GM23338 (cell line): ENCODE results near the gene TKFC. TPM values are rescaled to one million over a fixed set of nuclear protein-coding genes. Genes with fewer than 3 reads are reported as not detected.

Experiments
- ATAC-seq: fragments of 200-7000 bp; cut with Tn5 transposase; 3 replicates; pipeline ENCODE4 v1.9.1; 2020
- DNase-seq: peaks from one replicate; pipeline ENCODE4 v3.0.0-alpha.2; 2015; ENCODE audit warnings: low spot score
- H2AFZ ChIP-seq: fragments of 200-600 bp; sonication (generic); 2 replicates; pipeline ENCODE4 v1.8.0; 2016; ENCODE audit warnings: antibody characterized with exemption, mild to moderate bottlenecking, moderate library complexity
- H3F3A ChIP-seq: fragments of 200-600 bp; sonication (generic); replicated peaks from 2 replicates; pipeline ENCODE4 v1.8.0; 2017; ENCODE audit warnings: antibody characterized with exemption, mixed run types, low read depth
- H3K27ac ChIP-seq: fragments of 200-600 bp; sonication (generic); 2 replicates; pipeline ENCODE4 v1.6.1; 2016; ENCODE audit warnings: low read depth
- H3K27me3 ChIP-seq: fragments of 200-600 bp; sonication (generic); 2 replicates; pipeline ENCODE4 v1.8.0; 2016; ENCODE audit warnings: mild to moderate bottlenecking, mixed run types, moderate library complexity; ENCODE audit not compliant: insufficient read depth
- H3K36me3 ChIP-seq: fragments of 200-600 bp; sonication (generic); 2 replicates; pipeline ENCODE4 v1.8.0; 2016; ENCODE audit warnings: mild to moderate bottlenecking; ENCODE audit not compliant: insufficient read depth
- H3K4me1 ChIP-seq: fragments of 200-600 bp; sonication (generic); 2 replicates; pipeline ENCODE4 v1.8.0; 2016; ENCODE audit warnings: mild to moderate bottlenecking, moderate library complexity; ENCODE audit not compliant: insufficient read depth
- H3K4me2 ChIP-seq: fragments of 200-600 bp; sonication (generic); 2 replicates; pipeline ENCODE4 v1.7.1; 2017; ENCODE audit warnings: mixed run types
- H3K4me3 ChIP-seq: fragments of 200-600 bp; sonication (generic); 2 replicates; pipeline ENCODE4 v1.6.1; 2016; ENCODE audit warnings: mixed run types
- H3K79me2 ChIP-seq: fragments of 200-600 bp; sonication (generic); replicated peaks from 2 replicates; pipeline ENCODE4 v1.8.0; 2017; ENCODE audit warnings: mild to moderate bottlenecking; ENCODE audit not compliant: insufficient read depth
- H3K9me2 ChIP-seq: fragments of 200-600 bp; sonication (generic); 2 replicates; pipeline ENCODE4 v1.8.0; 2017; ENCODE audit not compliant: insufficient read depth
- H4K20me1 ChIP-seq: fragments of 200-600 bp; sonication (generic); replicated peaks from 2 replicates; pipeline ENCODE4 v1.8.0; 2017; ENCODE audit warnings: mild to moderate bottlenecking; ENCODE audit not compliant: insufficient read depth
- H3K27ac Mint-ChIP-seq: 2 replicates; pipeline ENCODE4 v1.8.0; 2020; ENCODE audit warnings: inconsistent platforms, mild to moderate bottlenecking, moderate library complexity, mixed read lengths
- H3K27me3 Mint-ChIP-seq: 3 replicates; pipeline ENCODE4 v1.8.0; 2022; ENCODE audit warnings: low read depth, mild to moderate bottlenecking, moderate library complexity, mixed read lengths, inconsistent platforms; ENCODE audit not compliant: insufficient read depth, poor library complexity
- H3K36me3 Mint-ChIP-seq: 3 replicates; pipeline ENCODE4 v1.8.0; 2021; ENCODE audit warnings: low read depth, mild to moderate bottlenecking, inconsistent platforms, moderate library complexity, mixed read lengths
- H3K4me1 Mint-ChIP-seq: 3 replicates; pipeline ENCODE4 v1.8.0; 2020; ENCODE audit warnings: mild to moderate bottlenecking, inconsistent platforms, mixed read lengths
- H3K4me3 Mint-ChIP-seq: 3 replicates; pipeline ENCODE4 v1.8.0; 2021; ENCODE audit warnings: moderate library complexity, mild to moderate bottlenecking, inconsistent platforms, mixed read lengths
- H3K9me3 Mint-ChIP-seq: 3 replicates; pipeline ENCODE4 v1.8.0; 2020; ENCODE audit warnings: moderate library complexity, mild to moderate bottlenecking, inconsistent platforms, mixed read lengths
- CREB1 ChIP-seq: fragments of 250-450 bp; sonication (Bioruptor Pico); IDR thresholded peaks from 2 replicates; pipeline ENCODE4 v1.5.0; 2020; ENCODE audit warnings: low read depth, mild to moderate bottlenecking, moderate library complexity
- CTCF ChIP-seq, 2 experiments: fragments of 200-600 bp in 1 of 2; sonication (generic) in 1 of 2; conservative IDR thresholded peaks; 2 replicates each; pipeline versions ENCODE4 v1.5.1 to v1.6.1; 2016 to 2017; ENCODE audit warnings: antibody characterized with exemption in 2 of 2, low read depth in 2 of 2, mild to moderate bottlenecking in 2 of 2, moderate library complexity in 1 of 2
- EZH2 ChIP-seq: fragments of 200-600 bp; sonication (generic); IDR thresholded peaks from one replicate; pipeline ENCODE4 v1.8.0; 2017; ENCODE audit warnings: antibody characterized with exemption, mild to moderate bottlenecking, low read depth; ENCODE audit not compliant: unreplicated experiment
- EZH2phosphoT487 ChIP-seq: fragments of 200-600 bp; sonication (generic); IDR thresholded peaks from one replicate; pipeline ENCODE4 v1.8.1; 2018; ENCODE audit warnings: antibody characterized with exemption; ENCODE audit not compliant: unreplicated experiment
- JUNB ChIP-seq: IDR thresholded peaks from one replicate; pipeline ENCODE4 v1.6.1; 2016; ENCODE audit warnings: antibody characterized with exemption; ENCODE audit not compliant: unreplicated experiment
- NANOG ChIP-seq: IDR thresholded peaks from 2 replicates; pipeline ENCODE4 v1.6.1; 2016; ENCODE audit warnings: antibody characterized with exemption, borderline replicate concordance
- POLR2AphosphoS5 ChIP-seq: IDR thresholded peaks from 2 replicates; pipeline ENCODE4 v1.6.1; 2016; ENCODE audit warnings: antibody characterized with exemption, low read depth
- ZNF114 ChIP-seq: fragments of 250-450 bp; sonication (Bioruptor Pico); IDR thresholded peaks from 2 replicates; pipeline ENCODE4 v1.5.0; 2020; ENCODE audit warnings: mild to moderate bottlenecking, moderate library complexity
- ZNF331 ChIP-seq: fragments of 250-450 bp; sonication (Bioruptor Pico); IDR thresholded peaks from 2 replicates; pipeline ENCODE4 v1.5.0; 2020; ENCODE audit warnings: low read depth, mild to moderate bottlenecking, moderate library complexity
- polyA plus RNA-seq: library from polyadenylated mRNA; unstranded; fragments of >200 nt; fragmentation: Nextera tagmentation; extraction: Ambion mirVana; gene quantifications from 2 replicates; pipeline ENCODE4 v1.2.1, GENCODE V29; 2016
- total RNA-seq: library from RNA; depleted of rRNA; stranded (reverse); fragments of >200 nt; shearing (Covaris generic); gene quantifications from 2 replicates; pipeline ENCODE4 v1.2.3, GENCODE V29; 2014
- TF ChIP-seq, protein P1 (sequence below): IDR thresholded peaks from 2 replicates; pipeline ENCODE4 v1.6.1; 2016; ENCODE audit warnings: antibody characterized with exemption
- TF ChIP-seq, protein P2 (sequence below): IDR thresholded peaks from one replicate; pipeline ENCODE4 v1.6.1; 2018; ENCODE audit warnings: antibody characterized with exemption; ENCODE audit not compliant: unreplicated experiment
- TF ChIP-seq, protein P3 (sequence below): fragments of 250-450 bp; sonication (Bioruptor Pico); IDR thresholded peaks from 2 replicates; pipeline ENCODE4 v1.5.0; 2020; ENCODE audit warnings: mild to moderate bottlenecking, moderate library complexity

The TKFC gene
- total and polyA plus RNA-seq, 2 experiments from 2014 or later, result 21.7 to 46.9 TPM

DNA sequence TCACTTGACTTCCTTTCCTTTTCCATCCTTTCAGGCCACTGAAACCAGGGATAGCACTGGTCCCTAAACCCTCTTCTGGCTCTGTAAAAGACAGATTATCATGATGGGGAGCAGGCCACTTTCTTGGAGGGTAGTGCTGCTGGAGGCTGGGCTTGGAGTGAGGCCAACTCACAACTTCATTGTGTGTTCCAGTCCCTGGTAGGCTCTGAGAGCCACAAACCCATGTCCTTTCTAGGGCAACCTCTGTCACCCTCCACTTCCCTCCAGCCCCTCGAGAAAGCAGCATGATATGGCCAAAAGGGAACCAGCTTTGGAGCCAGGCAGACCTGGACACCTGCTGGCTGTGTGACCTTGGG, 2.3 kb downstream of the TKFC start (continued):
- TF ChIP-seq, protein P1, sequence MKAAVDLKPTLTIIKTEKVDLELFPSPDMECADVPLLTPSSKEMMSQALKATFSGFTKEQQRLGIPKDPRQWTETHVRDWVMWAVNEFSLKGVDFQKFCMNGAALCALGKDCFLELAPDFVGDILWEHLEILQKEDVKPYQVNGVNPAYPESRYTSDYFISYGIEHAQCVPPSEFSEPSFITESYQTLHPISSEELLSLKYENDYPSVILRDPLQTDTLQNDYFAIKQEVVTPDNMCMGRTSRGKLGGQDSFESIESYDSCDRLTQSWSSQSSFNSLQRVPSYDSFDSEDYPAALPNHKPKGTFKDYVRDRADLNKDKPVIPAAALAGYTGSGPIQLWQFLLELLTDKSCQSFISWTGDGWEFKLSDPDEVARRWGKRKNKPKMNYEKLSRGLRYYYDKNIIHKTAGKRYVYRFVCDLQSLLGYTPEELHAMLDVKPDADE, result no peak
- TF ChIP-seq ZNF114 (CRISPR knock-in tag) (no peak), NANOG (no peak)
- TF ChIP-seq, protein P2, sequence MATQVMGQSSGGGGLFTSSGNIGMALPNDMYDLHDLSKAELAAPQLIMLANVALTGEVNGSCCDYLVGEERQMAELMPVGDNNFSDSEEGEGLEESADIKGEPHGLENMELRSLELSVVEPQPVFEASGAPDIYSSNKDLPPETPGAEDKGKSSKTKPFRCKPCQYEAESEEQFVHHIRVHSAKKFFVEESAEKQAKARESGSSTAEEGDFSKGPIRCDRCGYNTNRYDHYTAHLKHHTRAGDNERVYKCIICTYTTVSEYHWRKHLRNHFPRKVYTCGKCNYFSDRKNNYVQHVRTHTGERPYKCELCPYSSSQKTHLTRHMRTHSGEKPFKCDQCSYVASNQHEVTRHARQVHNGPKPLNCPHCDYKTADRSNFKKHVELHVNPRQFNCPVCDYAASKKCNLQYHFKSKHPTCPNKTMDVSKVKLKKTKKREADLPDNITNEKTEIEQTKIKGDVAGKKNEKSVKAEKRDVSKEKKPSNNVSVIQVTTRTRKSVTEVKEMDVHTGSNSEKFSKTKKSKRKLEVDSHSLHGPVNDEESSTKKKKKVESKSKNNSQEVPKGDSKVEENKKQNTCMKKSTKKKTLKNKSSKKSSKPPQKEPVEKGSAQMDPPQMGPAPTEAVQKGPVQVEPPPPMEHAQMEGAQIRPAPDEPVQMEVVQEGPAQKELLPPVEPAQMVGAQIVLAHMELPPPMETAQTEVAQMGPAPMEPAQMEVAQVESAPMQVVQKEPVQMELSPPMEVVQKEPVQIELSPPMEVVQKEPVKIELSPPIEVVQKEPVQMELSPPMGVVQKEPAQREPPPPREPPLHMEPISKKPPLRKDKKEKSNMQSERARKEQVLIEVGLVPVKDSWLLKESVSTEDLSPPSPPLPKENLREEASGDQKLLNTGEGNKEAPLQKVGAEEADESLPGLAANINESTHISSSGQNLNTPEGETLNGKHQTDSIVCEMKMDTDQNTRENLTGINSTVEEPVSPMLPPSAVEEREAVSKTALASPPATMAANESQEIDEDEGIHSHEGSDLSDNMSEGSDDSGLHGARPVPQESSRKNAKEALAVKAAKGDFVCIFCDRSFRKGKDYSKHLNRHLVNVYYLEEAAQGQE, result no peak

DNA sequence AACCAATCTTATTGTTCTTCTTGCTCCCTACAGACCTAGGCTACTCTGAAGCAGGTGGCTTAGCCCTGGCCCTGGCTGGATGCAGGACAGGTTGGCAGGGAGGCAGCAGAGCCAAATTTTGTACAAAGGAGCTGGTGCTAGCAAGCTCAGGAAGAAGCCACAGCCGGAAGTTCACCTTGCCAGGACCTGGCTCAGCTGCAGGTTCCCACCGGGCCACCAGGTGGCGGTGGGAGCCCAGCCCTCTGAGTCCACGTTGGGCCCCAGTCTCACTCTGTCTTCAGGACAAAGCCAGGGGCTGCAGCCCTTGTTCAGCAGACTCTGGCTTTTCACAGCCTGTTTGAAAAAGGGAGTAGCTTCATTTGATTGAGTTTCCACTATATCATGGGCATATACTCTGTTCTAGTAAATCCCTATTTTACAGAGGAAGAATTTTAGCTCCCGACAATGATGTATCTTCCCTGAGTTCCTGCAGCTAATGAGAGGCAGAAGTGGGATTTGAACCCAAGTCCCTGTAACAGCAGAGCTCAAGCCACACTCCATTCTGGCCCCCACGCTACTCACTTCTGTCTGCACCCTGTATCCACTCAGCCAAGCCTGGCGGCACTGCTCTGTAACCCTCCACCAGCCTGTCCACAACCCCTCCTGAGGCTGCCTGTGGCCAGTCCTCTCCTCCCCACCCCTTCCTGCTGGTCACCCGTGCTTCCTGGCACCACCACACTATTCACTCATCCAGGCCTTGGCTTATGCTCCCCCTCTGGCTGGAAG, 3.3 kb downstream of the TKFC start:
- H3K36me3 ChIP-seq, result no peaks in the 10 kb centered on the region
- peaks cover 15% of the 10 kb centered on the region for H3K79me2 ChIP-seq
- H3K27me3 Mint-ChIP-seq, result peaks cover 17% of the 10 kb centered on the region
- no peak overlapping the region for H3K4me3 Mint-ChIP-seq
- H3K27ac ChIP-seq, result peak overlapping the region; percentile 87
- DNase-seq, result peak; percentile 93
- peaks cover 34% of the 10 kb centered on the region for H3K4me1 Mint-ChIP-seq
- TF ChIP-seq, protein P3, sequence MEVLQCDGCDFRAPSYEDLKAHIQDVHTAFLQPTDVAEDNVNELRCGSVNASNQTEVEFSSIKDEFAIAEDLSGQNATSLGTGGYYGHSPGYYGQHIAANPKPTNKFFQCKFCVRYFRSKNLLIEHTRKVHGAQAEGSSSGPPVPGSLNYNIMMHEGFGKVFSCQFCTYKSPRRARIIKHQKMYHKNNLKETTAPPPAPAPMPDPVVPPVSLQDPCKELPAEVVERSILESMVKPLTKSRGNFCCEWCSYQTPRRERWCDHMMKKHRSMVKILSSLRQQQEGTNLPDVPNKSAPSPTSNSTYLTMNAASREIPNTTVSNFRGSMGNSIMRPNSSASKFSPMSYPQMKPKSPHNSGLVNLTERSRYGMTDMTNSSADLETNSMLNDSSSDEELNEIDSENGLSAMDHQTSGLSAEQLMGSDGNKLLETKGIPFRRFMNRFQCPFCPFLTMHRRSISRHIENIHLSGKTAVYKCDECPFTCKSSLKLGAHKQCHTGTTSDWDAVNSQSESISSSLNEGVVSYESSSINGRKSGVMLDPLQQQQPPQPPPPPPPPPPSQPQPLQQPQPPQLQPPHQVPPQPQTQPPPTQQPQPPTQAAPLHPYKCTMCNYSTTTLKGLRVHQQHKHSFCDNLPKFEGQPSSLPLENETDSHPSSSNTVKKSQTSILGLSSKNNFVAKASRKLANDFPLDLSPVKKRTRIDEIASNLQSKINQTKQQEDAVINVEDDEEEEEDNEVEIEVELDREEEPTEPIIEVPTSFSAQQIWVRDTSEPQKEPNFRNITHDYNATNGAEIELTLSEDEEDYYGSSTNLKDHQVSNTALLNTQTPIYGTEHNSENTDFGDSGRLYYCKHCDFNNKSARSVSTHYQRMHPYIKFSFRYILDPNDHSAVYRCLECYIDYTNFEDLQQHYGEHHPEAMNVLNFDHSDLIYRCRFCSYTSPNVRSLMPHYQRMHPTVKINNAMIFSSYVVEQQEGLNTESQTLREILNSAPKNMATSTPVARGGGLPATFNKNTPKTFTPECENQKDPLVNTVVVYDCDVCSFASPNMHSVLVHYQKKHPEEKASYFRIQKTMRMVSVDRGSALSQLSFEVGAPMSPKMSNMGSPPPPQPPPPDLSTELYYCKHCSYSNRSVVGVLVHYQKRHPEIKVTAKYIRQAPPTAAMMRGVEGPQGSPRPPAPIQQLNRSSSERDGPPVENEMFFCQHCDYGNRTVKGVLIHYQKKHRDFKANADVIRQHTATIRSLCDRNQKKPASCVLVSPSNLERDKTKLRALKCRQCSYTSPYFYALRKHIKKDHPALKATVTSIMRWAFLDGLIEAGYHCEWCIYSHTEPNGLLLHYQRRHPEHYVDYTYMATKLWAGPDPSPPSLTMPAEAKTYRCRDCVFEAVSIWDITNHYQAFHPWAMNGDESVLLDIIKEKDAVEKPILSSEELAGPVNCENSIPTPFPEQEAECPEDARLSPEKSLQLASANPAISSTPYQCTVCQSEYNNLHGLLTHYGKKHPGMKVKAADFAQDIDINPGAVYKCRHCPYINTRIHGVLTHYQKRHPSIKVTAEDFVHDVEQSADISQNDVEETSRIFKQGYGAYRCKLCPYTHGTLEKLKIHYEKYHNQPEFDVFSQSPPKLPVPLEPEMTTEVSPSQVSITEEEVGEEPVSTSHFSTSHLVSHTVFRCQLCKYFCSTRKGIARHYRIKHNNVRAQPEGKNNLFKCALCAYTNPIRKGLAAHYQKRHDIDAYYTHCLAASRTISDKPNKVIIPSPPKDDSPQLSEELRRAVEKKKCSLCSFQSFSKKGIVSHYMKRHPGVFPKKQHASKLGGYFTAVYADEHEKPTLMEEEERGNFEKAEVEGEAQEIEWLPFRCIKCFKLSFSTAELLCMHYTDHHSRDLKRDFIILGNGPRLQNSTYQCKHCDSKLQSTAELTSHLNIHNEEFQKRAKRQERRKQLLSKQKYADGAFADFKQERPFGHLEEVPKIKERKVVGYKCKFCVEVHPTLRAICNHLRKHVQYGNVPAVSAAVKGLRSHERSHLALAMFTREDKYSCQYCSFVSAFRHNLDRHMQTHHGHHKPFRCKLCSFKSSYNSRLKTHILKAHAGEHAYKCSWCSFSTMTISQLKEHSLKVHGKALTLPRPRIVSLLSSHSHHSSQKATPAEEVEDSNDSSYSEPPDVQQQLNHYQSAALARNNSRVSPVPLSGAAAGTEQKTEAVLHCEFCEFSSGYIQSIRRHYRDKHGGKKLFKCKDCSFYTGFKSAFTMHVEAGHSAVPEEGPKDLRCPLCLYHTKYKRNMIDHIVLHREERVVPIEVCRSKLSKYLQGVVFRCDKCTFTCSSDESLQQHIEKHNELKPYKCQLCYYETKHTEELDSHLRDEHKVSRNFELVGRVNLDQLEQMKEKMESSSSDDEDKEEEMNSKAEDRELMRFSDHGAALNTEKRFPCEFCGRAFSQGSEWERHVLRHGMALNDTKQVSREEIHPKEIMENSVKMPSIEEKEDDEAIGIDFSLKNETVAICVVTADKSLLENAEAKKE (CRISPR knock-in tag), result no peak
- TF ChIP-seq EZH2 (no peak), JUNB (no peak), POLR2AphosphoS5 (no peak), ZNF114 (CRISPR knock-in tag) (no peak), CTCF (conservative IDR thresholded peaks at IDR 0.05; ENCODE audit: low read depth in 2 of 2) (peak; percentile 90 to 95), CREB1 (CRISPR knock-in tag) (0 out of 2 replicates have a peak, but pooled peaks have one; percentile 38), EZH2phosphoT487 (no peak), ZNF331 (CRISPR knock-in tag) (no peak)
- H3K4me1 ChIP-seq, result peaks cover 19% of the 10 kb centered on the region
- no peaks in the 10 kb centered on the region for H3K9me3 Mint-ChIP-seq
- no peaks in the 10 kb centered on the region for H3K27me3 ChIP-seq
- no peaks in the 10 kb centered on the region for H3K9me2 ChIP-seq
- H3F3A ChIP-seq, result peaks cover 33% of the 10 kb centered on the region
- peak; percentile 66 for ATAC-seq
- peaks cover 15% of the 10 kb centered on the region for H3K36me3 Mint-ChIP-seq
- H3K4me3 ChIP-seq, result no peak overlapping the region
- H2AFZ ChIP-seq, result peak overlapping the region; percentile 94
- peak overlapping the region; percentile 12; the same call in 1 of the 2 replicates for H3K4me2 ChIP-seq
- peak overlapping the region; percentile 90 for H3K27ac Mint-ChIP-seq
- H4K20me1 ChIP-seq, result peaks cover 8% of the 10 kb centered on the region
